Left lobe of liver (tissue), 2 donors: Measurements from ENCODE around the gene SF3B1. TPM values are rescaled to one million over a fixed set of nuclear protein-coding genes. Genes with fewer than 3 reads are reported as not detected.
"Not testable (repeated sequence)": the region's sequence is repeated elsewhere in the genome, so short reads cannot be mapped to it uniquely, and the experiment has no call there.

Experiments
- ATAC-seq: fragments of 200-7000 bp; cut with Tn5 transposase; one replicate; pipeline ENCODE4 v1.9.1; 2020; ENCODE audit warnings: mild to moderate bottlenecking, moderate library complexity
- DNase-seq: peaks from one replicate; pipeline ENCODE4 v3.0.0-alpha.2; 2020; ENCODE audit warnings: low spot score
- total RNA-seq: library from RNA; stranded (reverse); gene quantifications from one replicate; pipeline ENCODE4 v1.2.1, GENCODE V29; 2021
- donor health status: DM: no; HTN: no; CAD: no; lungs with moderate emphysema.
- donor health status: DM: no; HTN: yes; CAD: no.

Gene SF3B1, protein sequence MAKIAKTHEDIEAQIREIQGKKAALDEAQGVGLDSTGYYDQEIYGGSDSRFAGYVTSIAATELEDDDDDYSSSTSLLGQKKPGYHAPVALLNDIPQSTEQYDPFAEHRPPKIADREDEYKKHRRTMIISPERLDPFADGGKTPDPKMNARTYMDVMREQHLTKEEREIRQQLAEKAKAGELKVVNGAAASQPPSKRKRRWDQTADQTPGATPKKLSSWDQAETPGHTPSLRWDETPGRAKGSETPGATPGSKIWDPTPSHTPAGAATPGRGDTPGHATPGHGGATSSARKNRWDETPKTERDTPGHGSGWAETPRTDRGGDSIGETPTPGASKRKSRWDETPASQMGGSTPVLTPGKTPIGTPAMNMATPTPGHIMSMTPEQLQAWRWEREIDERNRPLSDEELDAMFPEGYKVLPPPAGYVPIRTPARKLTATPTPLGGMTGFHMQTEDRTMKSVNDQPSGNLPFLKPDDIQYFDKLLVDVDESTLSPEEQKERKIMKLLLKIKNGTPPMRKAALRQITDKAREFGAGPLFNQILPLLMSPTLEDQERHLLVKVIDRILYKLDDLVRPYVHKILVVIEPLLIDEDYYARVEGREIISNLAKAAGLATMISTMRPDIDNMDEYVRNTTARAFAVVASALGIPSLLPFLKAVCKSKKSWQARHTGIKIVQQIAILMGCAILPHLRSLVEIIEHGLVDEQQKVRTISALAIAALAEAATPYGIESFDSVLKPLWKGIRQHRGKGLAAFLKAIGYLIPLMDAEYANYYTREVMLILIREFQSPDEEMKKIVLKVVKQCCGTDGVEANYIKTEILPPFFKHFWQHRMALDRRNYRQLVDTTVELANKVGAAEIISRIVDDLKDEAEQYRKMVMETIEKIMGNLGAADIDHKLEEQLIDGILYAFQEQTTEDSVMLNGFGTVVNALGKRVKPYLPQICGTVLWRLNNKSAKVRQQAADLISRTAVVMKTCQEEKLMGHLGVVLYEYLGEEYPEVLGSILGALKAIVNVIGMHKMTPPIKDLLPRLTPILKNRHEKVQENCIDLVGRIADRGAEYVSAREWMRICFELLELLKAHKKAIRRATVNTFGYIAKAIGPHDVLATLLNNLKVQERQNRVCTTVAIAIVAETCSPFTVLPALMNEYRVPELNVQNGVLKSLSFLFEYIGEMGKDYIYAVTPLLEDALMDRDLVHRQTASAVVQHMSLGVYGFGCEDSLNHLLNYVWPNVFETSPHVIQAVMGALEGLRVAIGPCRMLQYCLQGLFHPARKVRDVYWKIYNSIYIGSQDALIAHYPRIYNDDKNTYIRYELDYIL
- total RNA-seq = 83.5 TPM

- DNase-seq = peak; percentile 99
- peak; percentile 95 for ATAC-seq
These were observed at the start of gene SF3B1 for GRCh38 chr2:197434541-197435513. TSS of gene SF3B1 (minus strand) at chr2:197435028. CDS start at chr2:197434999, 29 bp downstream.

- not testable (repeated sequence) for DNase-seq, ATAC-seq
These were observed 49.4 kb upstream of the SF3B1 start for GRCh38 chr2:197484248-197484647.

DNA sequence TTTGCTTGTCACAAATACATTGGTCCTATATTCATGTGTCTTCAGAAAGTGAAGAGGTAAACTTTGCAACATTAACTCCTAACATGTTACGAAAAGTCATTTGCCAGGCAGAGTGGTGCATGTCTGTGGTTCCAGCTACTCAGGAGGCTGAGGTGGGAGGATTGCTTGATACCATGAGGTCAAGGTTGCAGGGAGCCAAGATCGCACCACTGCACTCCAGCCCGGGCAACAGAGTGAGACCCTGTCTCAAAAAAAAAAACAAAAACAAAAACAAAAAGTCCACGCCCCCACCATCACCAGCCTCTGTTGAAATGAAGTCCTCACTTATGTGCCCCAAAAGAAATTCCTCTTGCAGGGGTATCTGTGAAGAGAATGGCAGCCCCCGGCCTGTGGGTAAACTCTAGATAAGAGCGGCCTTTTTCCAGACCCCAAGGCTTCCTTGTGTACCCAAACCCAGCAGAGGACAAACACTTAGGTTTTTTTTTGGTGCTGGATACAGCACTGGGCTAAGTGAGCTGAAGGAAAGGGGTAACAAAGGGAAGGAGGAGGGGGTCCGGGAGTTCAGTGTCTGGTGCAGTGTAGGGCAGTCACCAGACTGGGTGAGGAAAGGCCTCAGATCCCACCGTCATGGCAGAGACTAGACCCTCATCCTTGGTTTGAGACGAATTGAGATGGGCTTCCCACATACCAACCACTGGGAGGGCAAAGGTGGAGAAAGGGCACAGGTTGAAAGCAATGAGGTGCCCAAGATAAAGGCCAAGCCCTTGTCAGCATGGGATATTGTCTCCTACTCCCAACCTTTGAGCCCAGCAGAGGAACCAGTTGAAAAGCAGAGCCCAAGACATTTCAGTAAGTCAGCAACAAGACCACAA, 45.6 kb upstream of the SF3B1 start:
- peak; percentile 25 for ATAC-seq
- no peak for DNase-seq

- ATAC-seq (no peak), DNase-seq (no peak)
These were observed 43.0 kb upstream of the SF3B1 start for GRCh38 chr2:197477797-197478196.

DNA sequence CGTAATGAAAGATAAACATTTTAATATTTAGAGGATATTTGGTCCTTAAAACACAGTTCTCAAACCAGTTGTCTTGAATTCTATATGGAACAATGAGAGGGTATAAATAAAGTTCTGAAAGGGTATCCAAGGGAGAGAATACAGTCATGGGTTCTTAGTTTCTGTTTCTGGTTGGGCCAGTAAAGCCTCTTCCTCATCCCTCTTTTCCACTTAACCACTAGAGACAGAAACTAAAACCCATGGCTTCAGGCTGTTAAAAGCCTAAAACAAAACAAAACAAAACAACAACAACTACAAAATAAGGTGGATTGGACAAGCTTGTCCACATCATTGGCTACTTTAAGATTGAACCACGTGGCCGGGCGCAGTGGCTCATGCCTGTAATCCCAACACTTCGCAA, 37.3 kb upstream of the SF3B1 start:
- ATAC-seq = no peak
- DNase-seq = no peak

DNA sequence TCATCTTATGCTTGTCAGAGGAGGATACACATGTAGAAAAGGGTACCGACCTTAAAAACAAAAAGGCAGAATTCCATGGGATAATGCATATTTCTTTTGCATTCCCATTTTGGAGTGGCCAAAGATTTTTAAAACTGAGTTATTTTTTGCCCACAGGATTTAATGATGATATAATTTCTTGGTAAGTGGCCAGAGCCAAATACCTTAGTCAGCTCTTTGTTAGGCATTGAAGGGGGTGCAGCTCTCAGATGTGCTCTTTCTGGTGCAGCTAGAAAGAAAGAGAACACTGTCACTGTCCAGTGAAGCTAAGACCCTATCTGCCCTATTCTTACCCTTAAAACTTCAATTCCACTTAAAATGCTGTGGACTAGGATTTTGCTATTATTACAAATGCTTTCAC, 29.3 kb upstream of the SF3B1 start:
- DNase-seq (no peak), ATAC-seq (no peak)

DNA sequence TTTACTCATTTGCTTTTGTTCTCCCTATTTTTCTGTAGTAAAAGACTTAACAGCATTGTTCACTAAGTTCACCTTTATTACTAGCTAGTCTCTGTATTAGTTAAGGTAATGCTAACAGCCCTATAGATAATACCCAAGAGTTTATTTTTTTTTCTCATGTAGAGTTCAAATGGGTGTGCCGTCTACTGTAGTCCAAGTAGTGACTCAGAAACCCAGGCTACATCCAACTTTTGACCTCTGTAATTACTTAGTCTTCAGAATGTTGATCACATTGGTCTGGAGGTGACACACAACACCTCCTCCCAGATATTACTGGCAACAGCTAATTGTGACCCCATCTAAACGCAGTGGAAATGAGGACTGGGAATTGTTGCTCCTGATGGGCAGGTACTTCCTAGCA, 26.2 kb upstream of the SF3B1 start:
- no peak for ATAC-seq
- DNase-seq = no peak

- DNase-seq = no peak
These were observed 25.8 kb upstream of the SF3B1 start for GRCh38 chr2:197460649-197461048.

DNA sequence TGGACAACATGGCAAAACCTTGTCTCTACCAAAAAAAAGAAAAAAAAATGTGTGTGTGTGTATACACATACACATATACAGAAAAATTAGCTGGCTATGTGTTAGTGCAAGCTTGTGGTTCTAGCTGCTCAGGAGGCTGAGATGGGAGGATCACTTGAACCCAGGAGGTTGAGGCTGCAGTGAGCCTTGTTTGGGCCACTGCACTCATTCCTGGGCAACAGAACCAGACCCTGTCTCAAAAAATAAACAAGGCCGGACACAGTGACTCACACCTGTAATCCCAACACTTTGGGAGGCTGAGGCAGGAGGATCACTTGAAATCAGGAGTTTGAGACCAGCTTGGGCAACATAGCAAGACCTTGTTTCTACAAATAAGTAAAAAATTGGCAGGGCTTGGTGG, 20.6 kb upstream of the SF3B1 start:
- no peak for DNase-seq
- no peak for ATAC-seq

More at GRCh38 chr2:197460649-197461048, 25.8 kb upstream of the SF3B1 start:
- ATAC-seq = no peak

GRCh38 chr2:197454923-197455322, 20.1 kb upstream of the SF3B1 start:
- DNase-seq (no peak), ATAC-seq (no peak)

GRCh38 chr2:197453914-197454398, 19.1 kb upstream of the SF3B1 start:
- ATAC-seq = peak; percentile 64
- DNase-seq = peak; percentile 80

GRCh38 chr2:197453123-197453913, 18.5 kb upstream of the SF3B1 start, which contains the start of gene COQ10B:
TSS of gene COQ10B (plus strand) at chr2:197453552. CDS start at chr2:197453561, 9 bp downstream.
- ATAC-seq (peak; percentile 89), DNase-seq (peak; percentile 100)

DNA sequence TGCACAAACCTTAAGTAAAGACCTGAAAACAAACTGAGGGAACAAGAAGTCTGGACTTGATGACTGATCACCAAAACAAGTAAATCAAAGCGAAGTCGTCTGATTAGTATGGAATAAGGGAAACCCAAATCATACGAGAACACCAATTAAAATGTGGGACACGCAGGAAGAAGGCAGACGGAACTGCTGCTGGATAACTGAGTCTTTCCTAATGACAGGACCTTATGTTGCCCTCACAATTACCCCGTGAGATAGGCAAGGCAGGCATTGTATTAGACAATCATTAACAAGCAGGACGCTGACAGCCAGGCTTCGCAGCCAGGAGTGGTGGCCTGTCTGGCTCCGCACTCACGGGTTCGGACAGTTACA, 17.9 kb upstream of the SF3B1 start:
- DNase-seq (no peak), ATAC-seq (peak; percentile 67)

- not testable (repeated sequence) for ATAC-seq, DNase-seq
These were observed 16.1 kb upstream of the SF3B1 start for GRCh38 chr2:197450935-197451358.

DNA sequence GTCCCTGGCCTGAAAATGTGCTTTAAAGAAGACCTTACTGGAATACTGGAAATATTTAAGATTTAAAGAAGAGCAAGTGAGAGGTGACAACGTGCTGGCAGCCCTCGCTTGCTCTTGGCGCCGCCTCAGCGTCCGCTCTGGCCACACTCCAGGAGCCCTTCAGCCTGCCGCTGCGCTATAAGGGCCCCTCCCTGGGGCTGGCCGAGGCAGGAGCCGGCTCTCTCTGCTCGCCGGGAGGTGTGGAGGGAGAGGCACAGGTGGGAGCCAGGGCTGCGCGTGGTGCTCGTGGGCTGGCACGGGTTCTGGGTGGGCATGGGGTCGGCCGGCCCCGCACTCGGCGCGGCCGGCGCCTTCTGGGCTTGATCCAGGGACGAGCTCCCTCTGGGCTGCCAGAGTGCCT, 15.6 kb upstream of the SF3B1 start:
- DNase-seq = no peak
- no peak for ATAC-seq

DNA sequence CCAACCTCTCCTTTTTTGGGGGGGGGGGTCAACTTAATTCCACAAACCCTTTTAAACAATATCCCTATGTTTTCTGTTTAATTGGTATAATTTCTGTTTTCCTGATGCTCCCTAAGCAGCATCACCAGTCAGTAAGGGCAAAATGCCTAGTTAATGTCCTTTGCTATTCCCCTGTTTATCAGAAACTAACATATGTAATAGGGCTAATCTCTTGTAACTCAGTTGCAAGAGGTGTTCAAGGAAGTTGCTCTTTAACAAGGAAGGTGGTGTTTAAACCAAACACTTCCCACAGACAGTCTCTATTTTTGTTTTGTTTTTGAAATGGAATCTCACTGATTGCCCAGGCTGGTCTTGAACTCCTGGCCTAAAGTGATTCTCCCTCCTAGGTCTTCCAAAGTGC, 12.0 kb upstream of the SF3B1 start:
- ATAC-seq (no peak), DNase-seq (no peak)

DNA sequence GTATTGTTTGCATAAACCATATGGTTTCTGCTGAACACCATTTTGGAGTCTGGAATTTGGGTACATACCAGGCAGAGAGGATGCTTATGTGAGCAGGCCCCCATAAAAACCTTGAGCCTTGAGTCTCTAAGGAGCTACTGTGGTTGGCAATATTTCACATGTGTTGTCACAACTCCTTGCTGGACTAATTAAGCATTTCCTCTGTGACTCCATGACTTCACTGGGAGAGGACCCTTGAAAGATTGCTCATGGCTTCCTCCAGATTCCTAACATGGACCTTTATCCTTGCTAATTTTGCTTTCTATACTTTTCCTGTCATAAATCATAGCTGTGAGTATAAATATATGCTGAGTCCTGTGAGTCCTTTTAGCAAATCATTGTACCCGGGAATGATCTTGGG, 10.9 kb upstream of the SF3B1 start:
- DNase-seq = no peak
- no peak for ATAC-seq

DNA sequence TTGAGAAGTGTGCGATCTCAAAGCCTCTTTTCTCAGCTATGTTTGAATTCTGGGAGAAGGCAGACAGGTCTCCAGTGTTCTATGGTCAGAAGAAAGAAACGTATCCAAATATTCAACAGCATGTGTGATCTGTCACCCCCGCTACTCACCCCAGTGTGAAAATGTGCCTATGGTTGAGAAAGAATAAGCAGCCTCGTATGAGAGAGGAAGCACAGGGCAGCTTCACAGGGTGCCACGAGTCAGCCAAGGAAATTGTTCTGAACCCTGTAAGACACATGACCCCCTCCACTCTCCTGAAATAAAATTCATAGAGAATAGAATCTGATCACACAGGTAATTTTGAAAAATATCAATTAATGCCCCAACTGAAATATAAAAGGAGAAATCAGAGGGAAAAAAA, 8.0 kb upstream of the SF3B1 start:
- DNase-seq (no peak), ATAC-seq (peak; percentile 40)
